ENCODE results near the gene PIP5K1B.

GRCh38 chr9:68714416-68715180, 9.6 kb downstream of the PIP5K1B start:
- no peak for TF ChIP-seq POLR2AphosphoS5 (IDR thresholded peaks at IDR 0.05)
- TF ChIP-seq CTCF (IDR thresholded peaks at IDR 0.05) = no peak
- TF ChIP-seq EP300 (IDR thresholded peaks at IDR 0.05) = no peak
- no peak for TF ChIP-seq POLR2A (IDR thresholded peaks at IDR 0.05)

Measured in sigmoid colon (tissue), 4 donors.